HCT116 (cell line): ENCODE results near the gene PPT2. TPM values are rescaled to one million over a fixed set of nuclear protein-coding genes. Genes with fewer than 3 reads are reported as not detected.
"Not testable (repeated sequence)": the region's sequence is repeated elsewhere in the genome, so short reads cannot be mapped to it uniquely, and the experiment has no call there.

Source experiments
- ATAC-seq: fragments of 200-7000 bp; cut with Tn5 transposase; 2 replicates; pipeline ENCODE4 v1.9.1; 2020; ENCODE audit warnings: mild to moderate bottlenecking, moderate library complexity
- BruUV-seq: library from RNA; stranded (reverse); fragments of 400-500 nt; replicated peaks from 2 replicates; lab custom pipeline; 2021; lab: Mats Ljungman, UMichigan
- CTCF ChIA-PET: fragments of 300-600 bp; sonication (Branson Sonifier 250); formaldehyde crosslinking; loops from one replicate; lab custom pipeline; 2021; ENCODE audit warnings: antibody characterized with exemption; lab: Charles Lee
- POLR2A ChIA-PET: fragments of 300-600, 350-600 bp; sonication (Branson Sonifier 250); formaldehyde crosslinking; loops from one replicate; lab custom pipeline; 2021; ENCODE audit warnings: antibody characterized with exemption; lab: Charles Lee
- RAD21 ChIA-PET, 2 experiments: fragments of 300-600 bp; sonication (Branson Sonifier 250); formaldehyde crosslinking; loops; one replicate each; lab custom pipeline; 2023; ENCODE audit warnings: low total read pairs in 2 of 2; ENCODE audit not compliant: uncharacterized antibody in 2 of 2, unreplicated experiment in 2 of 2, low non-redundant PET in 1 of 2; lab: Charles Lee
- DNase-seq: peaks from one replicate; pipeline ENCODE4 v3.0.0-alpha.2; 2010; ENCODE audit warnings: low read depth, low spot score
- H2AFZ ChIP-seq: fragments of 200-600 bp; shearing (Covaris generic), sonication (generic); 2 replicates; pipeline ENCODE4 v1.6.1; 2017; ENCODE audit warnings: low read depth, mixed run types, mixed read lengths, antibody characterized with exemption, low read length; ENCODE audit not compliant: poor library complexity, severe bottlenecking
- H3K27ac ChIP-seq: 2 replicates; pipeline ENCODE4 v1.5.1; 2012; ENCODE audit warnings: low read depth, low read length
- H3K27me3 ChIP-seq: fragments of 200-600 bp; sonication (generic); 2 replicates; pipeline ENCODE4 v1.6.1; 2016; ENCODE audit warnings: mixed run types, low read length, mixed read lengths; ENCODE audit not compliant: insufficient read depth
- H3K36me3 ChIP-seq, 2 experiments: fragments of 200-500 bp in 1 of 2; fragments of 200-600 bp in 1 of 2; sonication (Bioruptor generic) in 1 of 2; sonication (generic) in 1 of 2; 2 replicates each; pipeline versions ENCODE4 v1.5.1 to v1.6.1; 2014 to 2016; ENCODE audit warnings: low read length in 2 of 2, inconsistent platforms in 1 of 2, mixed read lengths in 1 of 2, mixed run types in 1 of 2; ENCODE audit not compliant: insufficient read depth in 2 of 2, control insufficient read depth in 1 of 2
- H3K4me1 ChIP-seq, 2 experiments: fragments of 200-600 bp in 1 of 2; sonication (generic) in 1 of 2; 2 replicates each; pipeline versions ENCODE4 v1.5.1 to v1.6.1; 2012 to 2017; ENCODE audit warnings: low read length in 2 of 2, inconsistent platforms in 1 of 2, mild to moderate bottlenecking in 1 of 2, mixed read lengths in 1 of 2, mixed run types in 1 of 2, moderate library complexity in 1 of 2; ENCODE audit not compliant: insufficient read depth in 2 of 2, control insufficient read depth in 1 of 2
- H3K4me2 ChIP-seq: fragments of 200-600 bp; sonication (generic); 2 replicates; pipeline ENCODE4 v1.6.1; 2017; ENCODE audit warnings: mixed run types, low read length, mixed read lengths
- H3K4me3 ChIP-seq, 2 experiments: fragments of 200-600 bp in 1 of 2; sonication (generic) in 1 of 2; replicated peaks in 1 of 2; 2 replicates each; pipeline ENCODE4 v1.5.1; 2011 to 2016; ENCODE audit warnings: low read length in 2 of 2, control low read depth in 1 of 2, low read depth in 1 of 2, mild to moderate bottlenecking in 1 of 2, mixed read lengths in 1 of 2, mixed run types in 1 of 2
- H3K79me2 ChIP-seq: fragments of 200-600 bp; sonication (generic); 2 replicates; pipeline ENCODE4 v1.6.1; 2017; ENCODE audit warnings: mild to moderate bottlenecking, mixed run types, low read length, moderate library complexity, mixed read lengths; ENCODE audit not compliant: insufficient read depth
- H3K9ac ChIP-seq: fragments of 200-600 bp; sonication (generic); 2 replicates; pipeline ENCODE4 v1.6.1; 2016; ENCODE audit warnings: low read length, mixed read lengths
- H3K9me2 ChIP-seq: fragments of 200-600 bp; sonication (generic), shearing (Covaris generic); 2 replicates; pipeline ENCODE4 v1.6.1; 2017; ENCODE audit warnings: mixed run types, mild to moderate bottlenecking, moderate library complexity; ENCODE audit not compliant: insufficient read depth
- H3K9me3 ChIP-seq, 2 experiments: fragments of 200-500 bp in 1 of 2; fragments of 200-600 bp in 1 of 2; sonication (Bioruptor generic) in 1 of 2; sonication (generic) in 1 of 2; 2 replicates each; pipeline ENCODE4 v1.6.1; 2014 to 2017; ENCODE audit warnings: low read length in 2 of 2, mixed read lengths in 2 of 2, inconsistent platforms in 1 of 2, low read depth in 1 of 2, mild to moderate bottlenecking in 1 of 2, mixed run types in 1 of 2, moderate library complexity in 1 of 2; ENCODE audit not compliant: control insufficient read depth in 1 of 2, insufficient read depth in 1 of 2
- H4K20me1 ChIP-seq: fragments of 200-600 bp; sonication (generic), shearing (Covaris generic); 2 replicates; pipeline ENCODE4 v1.6.1; 2017; ENCODE audit warnings: mixed run types, mild to moderate bottlenecking, moderate library complexity; ENCODE audit not compliant: insufficient read depth
- EGR1 ChIP-seq: IDR thresholded peaks from 2 replicates; pipeline ENCODE4 v1.6.1; 2012; ENCODE audit warnings: low read depth
- SIN3A ChIP-seq: IDR thresholded peaks from 2 replicates; pipeline ENCODE4 v1.6.1; 2012; ENCODE audit warnings: low read depth
- intact Hi-C: fragments of 100-400 bp; cut with micrococcal nuclease; formaldehyde crosslinking; loops from 2 replicates; pipeline ENCODE4 v1.10.0; 2022
- total RNA-seq: library from RNA; stranded (reverse); gene quantifications from one replicate; pipeline ENCODE4 v1.2.1, GENCODE V29; 2021; ENCODE audit not compliant: unreplicated experiment
- TF ChIP-seq, protein P1 (sequence below): IDR thresholded peaks from 2 replicates; pipeline ENCODE4 v1.6.1; 2012

PPT2 gene
- total RNA-seq, 1 experiment from 2014 or later, result 21.0 TPM

DNA sequence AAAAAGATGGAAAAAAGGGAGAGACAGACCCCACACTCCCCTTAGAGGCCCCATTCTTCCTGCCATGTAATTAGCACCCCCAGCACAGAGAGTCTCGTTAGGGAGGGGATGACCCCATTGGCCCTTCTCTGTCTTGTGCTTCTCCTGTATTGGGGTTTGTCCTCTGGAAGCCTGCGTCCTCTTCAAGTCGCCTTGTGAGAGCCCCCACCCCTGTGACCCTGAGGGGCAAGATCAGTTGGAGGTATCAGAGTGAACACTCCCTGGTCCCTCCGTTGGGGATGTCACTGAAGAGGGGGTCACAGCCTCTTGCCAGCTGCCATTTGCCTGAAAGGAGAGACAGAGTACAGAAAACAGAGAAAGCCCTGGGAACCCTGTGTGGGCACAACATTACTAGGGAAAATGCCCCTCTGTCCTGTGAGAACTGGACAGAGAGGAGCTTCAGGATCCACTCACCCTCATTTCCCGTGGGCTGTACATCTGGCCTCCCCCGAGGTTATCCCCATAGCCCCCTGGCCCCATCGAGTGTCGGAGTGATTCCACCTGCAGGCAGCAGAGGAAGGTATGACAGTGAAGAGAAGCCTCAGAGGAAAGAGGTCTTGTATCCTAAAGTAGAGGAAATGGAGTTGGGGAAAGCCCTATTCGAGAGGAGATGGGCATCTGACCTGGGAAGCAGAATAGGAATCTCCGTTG lies 32.4 kb downstream of the PPT2 start:
- H3K9ac ChIP-seq, H2AFZ ChIP-seq, RAD21 ChIA-PET, ATAC-seq, DNase-seq, BruUV-seq, H4K20me1 ChIP-seq, H3K9me3 ChIP-seq, H3K27me3 ChIP-seq, H3K9me2 ChIP-seq, intact Hi-C loops, H3K4me3 ChIP-seq: not testable (repeated sequence)
- CTCF ChIA-PET, result interaction anchor here (1.3 kb wide), 1 partner anchor 9 kb away, joined by 4 read pairs; no protein-coding TSS in a partner anchor
- Histone ChIP-seq H3K4me2 (0 out of 2 replicates have a peak overlapping the region, but pooled peaks have one; percentile 35), H3K36me3 (peaks cover 5 to 10% of the 10 kb centered on the region in 2 experiments; a peak in 3 of 4 replicates), H3K27ac (peak overlapping the region; percentile 44; the same call in 1 of the 2 replicates), H3K79me2 (peaks cover 13% of the 10 kb centered on the region), H3K4me1 (peaks cover 12 to 43% of the 10 kb centered on the region in 2 experiments)
- POLR2A ChIA-PET, result interaction anchor here (0.7 to 1.2 kb wide), 3 partner anchors 9 to 607 kb away, joined by 3 to 11 read pairs (median 5); partner anchors contain the start of gene FKBPL

DNA sequence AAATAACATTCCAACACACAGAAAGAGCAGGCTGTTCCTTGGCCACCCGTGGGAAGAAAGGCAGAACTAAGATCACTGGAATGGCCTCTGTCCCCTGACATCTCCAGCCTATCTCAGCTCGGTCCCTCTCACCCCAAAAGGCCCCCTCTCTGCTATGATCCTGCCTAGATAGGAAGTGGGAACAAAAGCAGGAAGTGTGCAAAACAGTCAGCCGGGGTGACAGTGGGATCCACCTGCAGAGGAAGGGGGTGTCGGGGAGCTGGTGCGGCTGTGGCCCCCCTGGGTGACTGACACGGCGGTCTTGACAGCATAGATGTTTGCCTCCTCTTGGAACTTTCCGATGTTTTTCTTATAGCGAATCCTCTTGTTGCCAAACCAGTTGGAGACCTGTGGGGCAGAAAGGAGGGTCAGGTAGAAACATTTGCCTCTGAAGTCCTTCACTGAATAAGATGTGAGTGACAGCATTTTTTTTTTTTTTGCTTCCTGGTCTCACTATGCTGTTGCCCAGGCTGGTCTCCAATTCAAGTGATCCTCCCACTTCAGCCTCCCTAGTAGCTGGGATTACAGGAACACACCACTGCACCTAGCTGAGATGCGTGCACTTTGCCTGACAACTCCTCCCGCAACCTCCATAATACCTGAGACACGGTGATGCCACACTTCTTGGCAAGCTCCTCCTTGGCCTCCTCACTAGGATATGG lies 33.2 kb downstream of the PPT2 start:
- ChIA-PET POLR2A (no interaction called here), RAD21 (no interaction called here), CTCF (no interaction called here)
- ATAC-seq, result no peak
- peaks cover 12 to 52% of the 10 kb centered on the region in 2 experiments for H3K4me1 ChIP-seq
- BruUV-seq, result no TSS peak
- no peak overlapping the region for H2AFZ ChIP-seq
- intact Hi-C loops, result no loop called here
- H3K9me3 ChIP-seq, result no peaks in the 10 kb centered on the region
- peaks cover 3 to 10% of the 10 kb centered on the region in 2 experiments; a peak in 2 of 4 replicates for H3K36me3 ChIP-seq
- peaks cover 13% of the 10 kb centered on the region for H3K79me2 ChIP-seq
- H3K27ac ChIP-seq, result peak overlapping the region; percentile 44
- H3K4me2 ChIP-seq, result no peak overlapping the region
- no peak overlapping the region for H3K9ac ChIP-seq
- DNase-seq, result no peak
- TF ChIP-seq, protein P1, sequence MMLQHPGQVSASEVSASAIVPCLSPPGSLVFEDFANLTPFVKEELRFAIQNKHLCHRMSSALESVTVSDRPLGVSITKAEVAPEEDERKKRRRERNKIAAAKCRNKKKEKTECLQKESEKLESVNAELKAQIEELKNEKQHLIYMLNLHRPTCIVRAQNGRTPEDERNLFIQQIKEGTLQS, result no peak
- TF ChIP-seq SIN3A (no peak), EGR1 (no peak)
- H3K27me3 ChIP-seq, result no peaks in the 10 kb centered on the region
- no peaks in the 10 kb centered on the region for H3K9me2 ChIP-seq
- H3K4me3 ChIP-seq, result no peak overlapping the region
- no peaks in the 10 kb centered on the region for H4K20me1 ChIP-seq

DNA sequence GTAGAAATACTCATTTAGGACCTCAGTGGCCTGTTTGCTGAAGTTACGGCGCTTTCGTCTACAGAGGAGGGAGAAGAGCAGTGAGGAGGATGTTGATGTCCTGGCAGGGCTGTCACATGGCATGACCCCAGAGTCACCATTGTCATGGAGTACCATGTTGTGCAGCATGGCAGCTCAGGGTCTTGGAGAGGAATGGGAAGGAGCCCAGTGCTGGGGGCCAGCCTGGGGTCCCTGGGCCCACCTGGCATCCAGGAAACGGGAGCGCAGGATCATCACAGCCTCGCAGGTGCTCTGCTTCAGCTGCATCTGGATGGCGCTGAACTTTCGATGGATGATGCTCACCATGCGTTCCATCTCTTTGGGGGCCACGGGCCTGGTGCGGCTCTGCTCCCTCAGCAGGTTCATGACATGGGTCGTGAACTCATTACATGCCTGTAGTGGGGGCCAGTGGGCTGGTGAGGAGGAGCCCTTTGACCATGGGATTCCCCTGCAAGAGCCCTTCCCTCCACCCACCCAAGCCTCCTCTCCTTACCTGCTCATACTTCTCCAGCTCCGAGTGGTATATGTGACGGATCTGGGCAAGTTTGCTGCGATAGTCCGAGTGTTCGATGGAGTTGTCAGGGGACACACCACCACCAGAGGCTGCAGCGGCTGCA lies 33.9 kb downstream of the PPT2 start:
- CTCF ChIA-PET, H3K4me3 ChIP-seq, H3K9ac ChIP-seq, ATAC-seq, POLR2A ChIA-PET, intact Hi-C loops, RAD21 ChIA-PET, H3K9me3 ChIP-seq, H2AFZ ChIP-seq, H3K27me3 ChIP-seq, H4K20me1 ChIP-seq, H3K27ac ChIP-seq, BruUV-seq, H3K9me2 ChIP-seq, H3K36me3 ChIP-seq, DNase-seq: not testable (repeated sequence)
- Histone ChIP-seq H3K4me1 (peaks cover 16 to 59% of the 10 kb centered on the region in 2 experiments), H3K4me2 (peak overlapping the region; percentile 81), H3K79me2 (peaks cover 13% of the 10 kb centered on the region)
